ENCODE results near the gene PACS2.
"Not testable (repeated sequence)": the region's sequence is repeated elsewhere in the genome, so short reads cannot be mapped to it uniquely, and the experiment has no call there.

GRCh38 chr14:105297311-105297710 lies 17.2 kb upstream of the PACS2 start:
- TF ChIP-seq POLR2A, CTCF (IDR thresholded peaks at IDR 0.05): not testable (repeated sequence)
